HG02610 (cell line): ENCODE measurements around the gene SPTSSB.

ENCODE experiments used
- ATAC-seq: cut with Tn5 transposase; IDR thresholded peaks from one replicate; pipeline ENCODE4 v1.9.1; 2021; ENCODE audit warnings: mild to moderate bottlenecking, moderate library complexity; ENCODE audit not compliant: unreplicated experiment

SPTSSB gene

GRCh38 chr3:161393310-161393709, 22.0 kb upstream of the SPTSSB start:
- no peak for ATAC-seq

- no peak for ATAC-seq
Measured at GRCh38 chr3:161392853-161393252, 21.5 kb upstream of the SPTSSB start.

GRCh38 chr3:161390200-161390599, 18.9 kb upstream of the SPTSSB start:
- ATAC-seq = no peak

- no peak for ATAC-seq
Measured at GRCh38 chr3:161389445-161390035, 18.2 kb upstream of the SPTSSB start.

GRCh38 chr3:161388855-161389254, 17.5 kb upstream of the SPTSSB start:
- no peak for ATAC-seq

GRCh38 chr3:161386991-161387770, 15.9 kb upstream of the SPTSSB start:
- no peak for ATAC-seq

GRCh38 chr3:161372321-161373260, 1.3 kb upstream of the SPTSSB start:
- peak; percentile 40 for ATAC-seq

- no peak for ATAC-seq
Measured at GRCh38 chr3:161369531-161369930, 1.8 kb downstream of the SPTSSB start.

- no peak for ATAC-seq
Measured at GRCh38 chr3:161366094-161366493, 5.2 kb downstream of the SPTSSB start.

- ATAC-seq = no peak
Measured at GRCh38 chr3:161358488-161358887, 12.8 kb downstream of the SPTSSB start.

GRCh38 chr3:161356287-161356686, 15.0 kb downstream of the SPTSSB start:
- no peak for ATAC-seq

- ATAC-seq = no peak
Measured at GRCh38 chr3:161355508-161355907, 15.8 kb downstream of the SPTSSB start.

GRCh38 chr3:161354554-161354953, 16.8 kb downstream of the SPTSSB start:
- no peak for ATAC-seq

- ATAC-seq = no peak
Measured at GRCh38 chr3:161351330-161351729, 20.0 kb downstream of the SPTSSB start.

GRCh38 chr3:161350916-161351315, 20.4 kb downstream of the SPTSSB start:
- ATAC-seq = no peak

- peak; percentile 75 for ATAC-seq
Measured at GRCh38 chr3:161349529-161350312, 21.6 kb downstream of the SPTSSB start.

GRCh38 chr3:161348796-161349400, 22.4 kb downstream of the SPTSSB start:
- peak; percentile 55 for ATAC-seq

- ATAC-seq = no peak
Measured at GRCh38 chr3:161347726-161348125, 23.6 kb downstream of the SPTSSB start.

- no peak for ATAC-seq
Measured at GRCh38 chr3:161345023-161345422, 26.3 kb downstream of the SPTSSB start.

- no peak for ATAC-seq
Measured at GRCh38 chr3:161343986-161344385, 27.3 kb downstream of the SPTSSB start.
